Karpas-422 (cell line): Measurements from ENCODE around the gene ANKRD65. TPM values are rescaled to one million over a fixed set of nuclear protein-coding genes. Genes with fewer than 3 reads are reported as not detected.

Experiments
- DNase-seq: peaks from one replicate; pipeline ENCODE4 v3.0.0-alpha.2; 2015
- H2AFZ ChIP-seq: fragments of 200-600 bp; sonication (generic); 2 replicates; pipeline ENCODE4 v1.6.1; 2014; ENCODE audit warnings: antibody characterized with exemption, low read length, mixed read lengths
- H3K27ac ChIP-seq: fragments of 200-600 bp; sonication (generic); 2 replicates; pipeline ENCODE4 v1.5.1; 2014; ENCODE audit warnings: mild to moderate bottlenecking, low read length, moderate library complexity
- H3K27me3 ChIP-seq: fragments of 200-600 bp; sonication (generic); 2 replicates; pipeline ENCODE4 v1.6.1; 2014; ENCODE audit warnings: low read length, mixed read lengths
- H3K36me3 ChIP-seq: fragments of 200-600 bp; sonication (generic); 2 replicates; pipeline ENCODE4 v1.6.1; 2014; ENCODE audit warnings: low read length, mixed read lengths; ENCODE audit not compliant: insufficient read depth
- H3K4me1 ChIP-seq: fragments of 200-600 bp; sonication (generic); 2 replicates; pipeline ENCODE4 v1.6.1; 2014; ENCODE audit warnings: mild to moderate bottlenecking, low read length, mixed read lengths
- H3K4me2 ChIP-seq: fragments of 200-600 bp; sonication (generic); 2 replicates; pipeline ENCODE4 v1.6.1; 2014; ENCODE audit warnings: low read length, low read depth, mild to moderate bottlenecking; ENCODE audit not compliant: poor library complexity, severe bottlenecking
- H3K4me3 ChIP-seq: fragments of 200-600 bp; sonication (generic); 2 replicates; pipeline ENCODE4 v1.5.1; 2014; ENCODE audit warnings: mild to moderate bottlenecking, antibody characterized with exemption, low read length, mixed read lengths
- H3K79me2 ChIP-seq: fragments of 200-600 bp; sonication (generic); 2 replicates; pipeline ENCODE4 v1.6.1; 2014; ENCODE audit warnings: mild to moderate bottlenecking, low read length, mixed read lengths
- H3K9ac ChIP-seq: fragments of 200-600 bp; sonication (generic); 2 replicates; pipeline ENCODE4 v1.6.0; 2014; ENCODE audit warnings: low read length
- H3K9me2 ChIP-seq: fragments of 200-600 bp; sonication (generic), shearing (Covaris generic); replicated peaks from 2 replicates; pipeline ENCODE4 v1.6.0; 2014; ENCODE audit warnings: mild to moderate bottlenecking, low read length, moderate library complexity; ENCODE audit not compliant: insufficient read depth
- H3K9me3 ChIP-seq: fragments of 300-700, 200-600 bp; sonication (generic); 2 replicates; pipeline ENCODE4 v1.6.1; 2014; ENCODE audit warnings: low read length, mixed read lengths
- H4K20me1 ChIP-seq: fragments of 200-600 bp; sonication (generic); 2 replicates; pipeline ENCODE4 v1.6.1; 2014; ENCODE audit warnings: mild to moderate bottlenecking, antibody characterized with exemption, low read length, low read depth; ENCODE audit not compliant: insufficient read depth
- total RNA-seq: library from RNA; depleted of rRNA; stranded (reverse); fragments of >200 nt; shearing (Covaris generic); gene quantifications from 2 replicates; pipeline ENCODE4 v1.2.3, GENCODE V29; 2014; ENCODE audit warnings: low replicate concordance

The ANKRD65 gene
- total RNA-seq, 1 experiment from 2014 or later, result not detected

- Histone ChIP-seq H3K27me3 (no peaks in the 10 kb centered on the region), H2AFZ (no peak overlapping the region), H3K4me1 (peaks cover 32% of the 10 kb centered on the region), H3K36me3 (peaks cover 41% of the 10 kb centered on the region), H3K4me3 (peak overlapping the region; percentile 96), H3K9me3 (no peaks in the 10 kb centered on the region), H4K20me1 (peaks cover 16% of the 10 kb centered on the region; the same call in 1 of the 2 replicates), H3K4me2 (peak overlapping the region; percentile 76), H3K9ac (peak overlapping the region; percentile 96), H3K27ac (peak overlapping the region; percentile 71), H3K79me2 (peaks cover 60% of the 10 kb centered on the region), H3K9me2 (no peaks in the 10 kb centered on the region)
- DNase-seq, result peak; percentile 76
Measured at GRCh38 chr1:1399872-1400575, 21.1 kb downstream of the ANKRD65 start.

GRCh38 chr1:1399187-1399871 is 21.7 kb downstream of the ANKRD65 start, which contains the start of gene CCNL2:
Gene CCNL2, minus strand, starts transcription at chr1:1399335. Its CDS starts 29 bp downstream, at chr1:1399306.
- H3K9me2 ChIP-seq, result no peaks in the 10 kb centered on the region
- peak within 1 kb of the TSS; percentile 96 for H3K4me3 ChIP-seq
- peaks cover 40% of the 10 kb centered on the region for H3K36me3 ChIP-seq

GRCh38 chr1:1398677-1399186 is 22.3 kb downstream of the ANKRD65 start:
- Histone ChIP-seq H3K27me3 (no peaks in the 10 kb centered on the region), H4K20me1 (peaks cover 16% of the 10 kb centered on the region; the same call in 1 of the 2 replicates), H3K27ac (peak overlapping the region; percentile 56), H3K4me3 (peak overlapping the region; percentile 96), H3K36me3 (peaks cover 39% of the 10 kb centered on the region), H3K9ac (peak overlapping the region; percentile 99), H3K4me1 (peaks cover 32% of the 10 kb centered on the region), H3K9me2 (no peaks in the 10 kb centered on the region), H3K79me2 (peaks cover 56% of the 10 kb centered on the region), H3K4me2 (peak overlapping the region; percentile 76), H3K9me3 (no peaks in the 10 kb centered on the region), H2AFZ (no peak overlapping the region)
- DNase-seq, result no peak

More at GRCh38 chr1:1399187-1399871, 21.7 kb downstream of the ANKRD65 start, which contains the start of gene CCNL2:
- H4K20me1 ChIP-seq, result peaks cover 16% of the 10 kb centered on the region; the same call in 1 of the 2 replicates
- H3K27ac ChIP-seq, result peak within 1 kb of the TSS; percentile 71
- DNase-seq, result peak; percentile 100
- peak within 1 kb of the TSS; percentile 99 for H3K9ac ChIP-seq
- peak within 1 kb of the TSS; percentile 76 for H3K4me2 ChIP-seq
- H3K27me3 ChIP-seq, result no peaks in the 10 kb centered on the region
- peaks cover 56% of the 10 kb centered on the region for H3K79me2 ChIP-seq
- H3K4me1 ChIP-seq, result peaks cover 32% of the 10 kb centered on the region
- H2AFZ ChIP-seq, result no peak within 1 kb of the TSS
- H3K9me3 ChIP-seq, result no peaks in the 10 kb centered on the region

- H2AFZ ChIP-seq, result no peak overlapping the region
Measured at GRCh38 chr1:1397839-1398523, 23.1 kb downstream of the ANKRD65 start.

GRCh38 chr1:1395166-1395565 is 25.9 kb downstream of the ANKRD65 start:
- H3K27me3 ChIP-seq, result no peaks in the 10 kb centered on the region
- no peaks in the 10 kb centered on the region for H3K9me3 ChIP-seq
- no peak overlapping the region for H3K9ac ChIP-seq
- H3K79me2 ChIP-seq, result peaks cover 57% of the 10 kb centered on the region
- H3K4me2 ChIP-seq, result no peak overlapping the region
- H2AFZ ChIP-seq, result no peak overlapping the region
- H3K4me3 ChIP-seq, result no peak overlapping the region
- H3K27ac ChIP-seq, result no peak overlapping the region
- no peaks in the 10 kb centered on the region for H3K9me2 ChIP-seq
- peaks cover 12% of the 10 kb centered on the region for H3K4me1 ChIP-seq
- DNase-seq, result no peak
- peaks cover 10% of the 10 kb centered on the region; the same call in 1 of the 2 replicates for H4K20me1 ChIP-seq
- H3K36me3 ChIP-seq, result peaks cover 60% of the 10 kb centered on the region

More at GRCh38 chr1:1397839-1398523, 23.1 kb downstream of the ANKRD65 start:
- H3K27me3 ChIP-seq, result no peaks in the 10 kb centered on the region
- peaks cover 44% of the 10 kb centered on the region for H3K36me3 ChIP-seq
- peak overlapping the region; percentile 96 for H3K4me3 ChIP-seq
- peak overlapping the region; percentile 99 for H3K9ac ChIP-seq
- peaks cover 20% of the 10 kb centered on the region; the same call in 1 of the 2 replicates for H4K20me1 ChIP-seq
- H3K27ac ChIP-seq, result peak overlapping the region; percentile 56
- no peaks in the 10 kb centered on the region for H3K9me2 ChIP-seq
- H3K4me2 ChIP-seq, result peak overlapping the region; percentile 76
- H3K9me3 ChIP-seq, result no peaks in the 10 kb centered on the region
- H3K4me1 ChIP-seq, result peaks cover 32% of the 10 kb centered on the region
- H3K79me2 ChIP-seq, result peaks cover 62% of the 10 kb centered on the region
- DNase-seq, result no peak

GRCh38 chr1:1394116-1394515 is 27.0 kb downstream of the ANKRD65 start:
- 0 out of 2 replicates have a peak, but pooled peaks cover 5% of the 10 kb centered on the region for H4K20me1 ChIP-seq
- no peaks in the 10 kb centered on the region for H3K27me3 ChIP-seq
- no peak overlapping the region for H3K27ac ChIP-seq
- peaks cover 49% of the 10 kb centered on the region for H3K79me2 ChIP-seq
- H3K4me3 ChIP-seq, result no peak overlapping the region
- H3K4me2 ChIP-seq, result no peak overlapping the region
- H3K9me3 ChIP-seq, result no peaks in the 10 kb centered on the region
- no peak for DNase-seq
- no peak overlapping the region for H2AFZ ChIP-seq
- no peak overlapping the region for H3K9ac ChIP-seq
- no peaks in the 10 kb centered on the region for H3K9me2 ChIP-seq
- peaks cover 68% of the 10 kb centered on the region for H3K36me3 ChIP-seq
- peaks cover 12% of the 10 kb centered on the region for H3K4me1 ChIP-seq

- Histone ChIP-seq H3K27me3 (no peaks in the 10 kb centered on the region), H3K9ac (no peak overlapping the region), H2AFZ (no peak overlapping the region), H3K9me2 (no peaks in the 10 kb centered on the region), H3K36me3 (peaks cover 68% of the 10 kb centered on the region), H4K20me1 (0 out of 2 replicates have a peak, but pooled peaks cover 5% of the 10 kb centered on the region), H3K27ac (no peak overlapping the region), H3K4me2 (no peak overlapping the region), H3K79me2 (peaks cover 42% of the 10 kb centered on the region), H3K9me3 (no peaks in the 10 kb centered on the region), H3K4me1 (peaks cover 12% of the 10 kb centered on the region), H3K4me3 (no peak overlapping the region)
- DNase-seq, result no peak
Measured at GRCh38 chr1:1393428-1393827, 27.6 kb downstream of the ANKRD65 start.
